Testis (tissue), 2 donors: Measurements from ENCODE around the gene ZFP64.

ENCODE experiments used
- POLR2A ChIP-seq: fragments of 450-650 bp; IDR thresholded peaks from one replicate; pipeline ENCODE4 v1.6.1; 2017; ENCODE audit warnings: antibody characterized with exemption, mild to moderate bottlenecking, moderate library complexity
- TF ChIP-seq, protein P1 (sequence below), 3 experiments: fragments of 450-650 bp in 2 of 3; fragments of 200-600 bp in 1 of 3; sonication (generic) in 1 of 3; IDR thresholded peaks; one replicate each; pipeline ENCODE4 v1.5.1; 2016 to 2019; ENCODE audit warnings: antibody characterized with exemption in 3 of 3, mild to moderate bottlenecking in 2 of 3, moderate library complexity in 1 of 3

- TF ChIP-seq, protein P1, sequence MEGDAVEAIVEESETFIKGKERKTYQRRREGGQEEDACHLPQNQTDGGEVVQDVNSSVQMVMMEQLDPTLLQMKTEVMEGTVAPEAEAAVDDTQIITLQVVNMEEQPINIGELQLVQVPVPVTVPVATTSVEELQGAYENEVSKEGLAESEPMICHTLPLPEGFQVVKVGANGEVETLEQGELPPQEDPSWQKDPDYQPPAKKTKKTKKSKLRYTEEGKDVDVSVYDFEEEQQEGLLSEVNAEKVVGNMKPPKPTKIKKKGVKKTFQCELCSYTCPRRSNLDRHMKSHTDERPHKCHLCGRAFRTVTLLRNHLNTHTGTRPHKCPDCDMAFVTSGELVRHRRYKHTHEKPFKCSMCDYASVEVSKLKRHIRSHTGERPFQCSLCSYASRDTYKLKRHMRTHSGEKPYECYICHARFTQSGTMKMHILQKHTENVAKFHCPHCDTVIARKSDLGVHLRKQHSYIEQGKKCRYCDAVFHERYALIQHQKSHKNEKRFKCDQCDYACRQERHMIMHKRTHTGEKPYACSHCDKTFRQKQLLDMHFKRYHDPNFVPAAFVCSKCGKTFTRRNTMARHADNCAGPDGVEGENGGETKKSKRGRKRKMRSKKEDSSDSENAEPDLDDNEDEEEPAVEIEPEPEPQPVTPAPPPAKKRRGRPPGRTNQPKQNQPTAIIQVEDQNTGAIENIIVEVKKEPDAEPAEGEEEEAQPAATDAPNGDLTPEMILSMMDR (IDR thresholded peaks at IDR 0.05), result no peak
- TF ChIP-seq POLR2A, result no peak
Observed at GRCh38 chr20:52160621-52161204, 30.9 kb downstream of the ZFP64 start.
